Skeletal muscle tissue (tissue), 4 donors: ENCODE results near the gene APOB. TPM values are rescaled to one million over a fixed set of nuclear protein-coding genes. Genes with fewer than 3 reads are reported as not detected.

ENCODE experiments used
- H3K27ac ChIP-seq: one replicate; pipeline ENCODE4 v1.7.0; 2013; ENCODE audit warnings: mild to moderate bottlenecking, low read depth, low read length, inconsistent platforms
- H3K27me3 ChIP-seq, 3 donors: one replicate each; pipeline ENCODE4 v1.7.0; 2013; ENCODE audit warnings: low read length in 3 of 3; ENCODE audit not compliant: control insufficient read depth in 3 of 3, insufficient read depth in 3 of 3
- H3K36me3 ChIP-seq, 3 donors: one replicate each; pipeline ENCODE4 v1.7.0; 2013; ENCODE audit warnings: low read length in 3 of 3; ENCODE audit not compliant: control insufficient read depth in 3 of 3, insufficient read depth in 3 of 3
- H3K4me1 ChIP-seq, 3 donors: one replicate each; pipeline ENCODE4 v1.7.0; 2013; ENCODE audit warnings: low read length in 3 of 3, mild to moderate bottlenecking in 3 of 3; ENCODE audit not compliant: control insufficient read depth in 3 of 3, insufficient read depth in 3 of 3
- H3K4me3 ChIP-seq, 3 donors: one replicate each; pipeline ENCODE4 v1.7.0; 2013; ENCODE audit warnings: low read length in 3 of 3
- H3K9ac ChIP-seq, 3 donors: one replicate each; pipeline ENCODE4 v1.7.0; 2013; ENCODE audit warnings: low read length in 3 of 3, mild to moderate bottlenecking in 3 of 3, moderate library complexity in 2 of 3, low read depth in 1 of 3
- H3K9me3 ChIP-seq, 3 donors: one replicate each; pipeline ENCODE4 v1.7.0; 2013; ENCODE audit warnings: low read length in 3 of 3; ENCODE audit not compliant: control insufficient read depth in 3 of 3
- total RNA-seq: library from RNA; depleted of rRNA; stranded (reverse); fragments of >200 nt; gene quantifications from one replicate; pipeline ENCODE4 v1.2.3, GENCODE V29; 2014
- donor health status: Osteomylitis.

Gene APOB
- total RNA-seq, 1 donor from 2014 or later: 0.52 TPM

GRCh38 chr2:20959252-20959651 lies 84.6 kb downstream of the APOB start:
- H3K27ac ChIP-seq: no peak overlapping the region
- H3K4me1 ChIP-seq: peaks cover 8 to 19% (median 14%) of the 10 kb centered on the region in 3 donors
- H3K9me3 ChIP-seq: no peaks in the 10 kb centered on the region
- peaks cover 0 to 3% (median 0%) of the 10 kb centered on the region in 3 donors for H3K27me3 ChIP-seq
- no peak overlapping the region for H3K4me3 ChIP-seq
- no peaks in the 10 kb centered on the region for H3K36me3 ChIP-seq
- H3K9ac ChIP-seq: no peak overlapping the region

GRCh38 chr2:20957788-20958525 lies 85.9 kb downstream of the APOB start:
- H3K36me3 ChIP-seq: no peaks in the 10 kb centered on the region
- no peak overlapping the region for H3K27ac ChIP-seq
- H3K4me1 ChIP-seq: peaks cover 8 to 19% (median 14%) of the 10 kb centered on the region in 3 donors
- peaks cover 0 to 4% (median 3%) of the 10 kb centered on the region in 3 donors for H3K27me3 ChIP-seq
- H3K4me3 ChIP-seq: no peak overlapping the region
- no peaks in the 10 kb centered on the region for H3K9me3 ChIP-seq
- H3K9ac ChIP-seq: no peak overlapping the region

DNA sequence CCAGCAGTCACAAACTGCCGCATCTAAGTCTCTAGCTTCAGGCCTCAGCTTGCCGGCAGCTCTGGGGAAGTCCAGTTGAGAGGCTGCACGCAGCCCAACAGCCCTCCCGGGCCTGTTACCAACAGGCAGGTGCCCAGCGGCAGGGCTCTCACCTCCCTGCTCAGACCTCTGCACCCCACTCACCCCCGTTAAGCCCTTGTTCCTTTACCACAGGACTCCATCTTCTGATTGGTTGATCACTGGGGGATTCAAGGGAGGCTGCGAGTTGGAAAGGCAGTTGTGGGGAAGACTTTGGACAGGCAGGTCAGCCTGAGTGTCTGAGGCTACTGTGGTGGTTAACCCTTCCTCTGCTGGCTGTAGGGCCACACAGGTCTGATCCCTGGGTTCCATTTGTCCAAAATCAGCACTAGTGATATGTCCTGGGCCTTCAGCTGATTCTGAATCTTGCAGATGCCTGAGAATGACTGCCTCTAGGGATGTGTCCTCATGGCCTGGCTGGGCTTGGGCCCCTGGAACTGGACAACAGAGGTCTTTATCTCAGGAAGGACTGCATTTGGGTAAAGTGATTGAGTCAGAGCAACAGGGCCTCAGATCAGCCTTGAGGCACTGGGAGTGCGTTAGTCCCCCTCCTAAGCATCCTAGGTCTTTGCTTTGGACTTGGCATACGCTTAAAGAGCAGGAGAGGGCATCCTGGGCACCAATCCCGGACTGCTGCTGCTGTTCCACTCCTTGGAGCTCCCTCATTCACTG lies 88.4 kb downstream of the APOB start:
- no peak overlapping the region for H3K27ac ChIP-seq
- peaks cover 0 to 12% (median 3%) of the 10 kb centered on the region in 3 donors for H3K27me3 ChIP-seq

DNA sequence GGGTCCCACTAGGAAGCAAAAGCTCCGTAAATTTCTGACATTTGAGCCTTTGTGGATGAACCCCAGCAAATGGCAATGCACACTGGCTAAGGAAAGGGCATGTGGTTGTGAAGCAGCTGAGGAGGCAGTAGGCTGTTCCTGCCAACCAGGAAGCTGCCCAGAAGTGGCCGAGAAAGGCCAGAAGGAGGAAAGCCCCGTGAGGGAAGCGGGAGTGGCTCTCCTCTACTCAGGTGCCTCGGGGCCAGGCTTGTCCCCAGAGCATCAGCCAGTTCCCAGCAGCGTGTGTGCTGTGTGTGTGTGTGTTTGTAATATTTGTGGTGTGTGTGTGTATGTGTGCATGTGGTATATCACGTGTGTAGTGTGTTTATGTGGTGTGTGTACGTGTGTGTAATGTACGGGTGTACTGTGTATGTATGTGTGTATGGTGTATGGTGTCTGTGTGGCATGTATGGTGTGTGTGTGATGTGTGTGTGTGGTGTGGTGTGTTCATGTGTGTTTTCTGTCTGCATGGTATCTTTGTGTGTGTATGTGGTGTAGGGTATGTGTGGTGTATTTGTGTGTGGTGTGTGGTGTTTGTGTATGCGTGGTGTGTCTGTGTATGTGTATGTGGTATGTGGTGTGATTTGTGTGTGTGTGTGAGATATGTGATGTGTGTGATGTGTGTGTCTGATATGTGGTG lies 90.6 kb downstream of the APOB start:
- H3K27ac ChIP-seq: no peak overlapping the region
- H3K36me3 ChIP-seq: no peaks in the 10 kb centered on the region

More for the DNA sequence above, 88.4 kb downstream of the APOB start:
- Histone ChIP-seq H3K9me3 (no peaks in the 10 kb centered on the region), H3K36me3 (no peaks in the 10 kb centered on the region), H3K9ac (no peak overlapping the region), H3K4me1 (peaks cover 0 to 2% (median 0%) of the 10 kb centered on the region in 3 donors), H3K4me3 (no peak overlapping the region)

More for the DNA sequence above, 90.6 kb downstream of the APOB start:
- H3K27me3 ChIP-seq: peaks cover 0 to 16% (median 13%) of the 10 kb centered on the region in 3 donors
- no peak overlapping the region for H3K4me3 ChIP-seq
- no peaks in the 10 kb centered on the region for H3K9me3 ChIP-seq
- H3K9ac ChIP-seq: peak overlapping the region in 1 of 3 donors; percentile 33
- H3K4me1 ChIP-seq: no peaks in the 10 kb centered on the region

Other genes starting within 250 kb of the APOB start
- 6.3 TPM for gene LDAH, start 221.0 kb downstream of the APOB start, total RNA-seq
- not detected for gene TDRD15, start 79.9 kb upstream of the APOB start, total RNA-seq